ENCODE measurements around the gene PLXND1. TPM values are rescaled to one million over a fixed set of nuclear protein-coding genes. Genes with fewer than 3 reads are reported as not detected.

PLXND1 gene
- polyA plus RNA-seq, 1 donor: 51.2 TPM

GRCh38 chr3:129576514-129577352 is 29.7 kb downstream of the PLXND1 start:
- H3K36me3 ChIP-seq (ENCODE audit: control insufficient read depth, insufficient read depth, low read length): no peaks in the 10 kb centered on the region
- H3K4me1 ChIP-seq (ENCODE audit: control insufficient read depth, insufficient read depth, low read length): peaks cover 4% of the 10 kb centered on the region
- no CpG with 5 or more reads among the region's 18 CpGs for WGBS (ENCODE audit: insufficient coverage, low lambda C conversion rate)
- DNase-seq: peak in 1 of 2 donors; percentile 42
- no peak overlapping the region for H3K4me3 ChIP-seq (ENCODE audit: low read length)
- no peak overlapping the region for H3K27ac ChIP-seq (ENCODE audit: low read length)
- H3K9me3 ChIP-seq (ENCODE audit: control insufficient read depth, low read depth, low read length): no peaks in the 10 kb centered on the region
- H3K27me3 ChIP-seq (ENCODE audit: control insufficient read depth, insufficient read depth, low read length): no peaks in the 10 kb centered on the region

- peaks cover 4% of the 10 kb centered on the region for H3K4me1 ChIP-seq (ENCODE audit: control insufficient read depth, insufficient read depth, low read length)
- no peaks in the 10 kb centered on the region for H3K9me3 ChIP-seq (ENCODE audit: control insufficient read depth, low read depth, low read length)
- WGBS (ENCODE audit: insufficient coverage, low lambda C conversion rate): no CpG with 5 or more reads among the region's 10 CpGs
- no peaks in the 10 kb centered on the region for H3K27me3 ChIP-seq (ENCODE audit: control insufficient read depth, insufficient read depth, low read length)
- H3K36me3 ChIP-seq (ENCODE audit: control insufficient read depth, insufficient read depth, low read length): peaks cover 2% of the 10 kb centered on the region
- no peak for DNase-seq
- no peak overlapping the region for H3K27ac ChIP-seq (ENCODE audit: low read length)
- no peak overlapping the region for H3K4me3 ChIP-seq (ENCODE audit: low read length)
Observed at GRCh38 chr3:129575997-129576384, 30.5 kb downstream of the PLXND1 start.

GRCh38 chr3:129575233-129575996 is 31.1 kb downstream of the PLXND1 start:
- Histone ChIP-seq H3K27ac (ENCODE audit: low read length) (no peak overlapping the region), H3K4me1 (ENCODE audit: control insufficient read depth, insufficient read depth, low read length) (peaks cover 4% of the 10 kb centered on the region), H3K27me3 (ENCODE audit: control insufficient read depth, insufficient read depth, low read length) (no peaks in the 10 kb centered on the region), H3K36me3 (ENCODE audit: control insufficient read depth, insufficient read depth, low read length) (peaks cover 2% of the 10 kb centered on the region), H3K9me3 (ENCODE audit: control insufficient read depth, low read depth, low read length) (no peaks in the 10 kb centered on the region), H3K4me3 (ENCODE audit: low read length) (no peak overlapping the region)
- no peak for DNase-seq
- no CpG with 5 or more reads among the region's 19 CpGs for WGBS (ENCODE audit: insufficient coverage, low lambda C conversion rate)

GRCh38 chr3:129574206-129574605 is 32.3 kb downstream of the PLXND1 start:
- no peak overlapping the region for H3K4me3 ChIP-seq (ENCODE audit: low read length)
- no peak for DNase-seq
- WGBS (ENCODE audit: insufficient coverage, low lambda C conversion rate): no CpG with 5 or more reads among the region's 24 CpGs
- H3K4me1 ChIP-seq (ENCODE audit: control insufficient read depth, insufficient read depth, low read length): peaks cover 4% of the 10 kb centered on the region
- no peaks in the 10 kb centered on the region for H3K27me3 ChIP-seq (ENCODE audit: control insufficient read depth, insufficient read depth, low read length)
- no peak overlapping the region for H3K27ac ChIP-seq (ENCODE audit: low read length)
- H3K9me3 ChIP-seq (ENCODE audit: control insufficient read depth, low read depth, low read length): no peaks in the 10 kb centered on the region
- H3K36me3 ChIP-seq (ENCODE audit: control insufficient read depth, insufficient read depth, low read length): peaks cover 6% of the 10 kb centered on the region

GRCh38 chr3:129573493-129573892 is 33.0 kb downstream of the PLXND1 start:
- WGBS (ENCODE audit: insufficient coverage, low lambda C conversion rate): 60% methylated on average over 1 of the region's 14 CpGs
- peaks cover 6% of the 10 kb centered on the region for H3K36me3 ChIP-seq (ENCODE audit: control insufficient read depth, insufficient read depth, low read length)

GRCh38 chr3:129572603-129573002 is 33.9 kb downstream of the PLXND1 start:
- no peak overlapping the region for H3K27ac ChIP-seq (ENCODE audit: low read length)
- H3K36me3 ChIP-seq (ENCODE audit: control insufficient read depth, insufficient read depth, low read length): peaks cover 6% of the 10 kb centered on the region
- no peak for DNase-seq
- H3K9me3 ChIP-seq (ENCODE audit: control insufficient read depth, low read depth, low read length): no peaks in the 10 kb centered on the region
- H3K4me1 ChIP-seq (ENCODE audit: control insufficient read depth, insufficient read depth, low read length): peaks cover 4% of the 10 kb centered on the region
- no peak overlapping the region for H3K4me3 ChIP-seq (ENCODE audit: low read length)
- WGBS (ENCODE audit: insufficient coverage, low lambda C conversion rate): no CpG with 5 or more reads among the region's 18 CpGs
- no peaks in the 10 kb centered on the region for H3K27me3 ChIP-seq (ENCODE audit: control insufficient read depth, insufficient read depth, low read length)

More at GRCh38 chr3:129573493-129573892, 33.0 kb downstream of the PLXND1 start:
- DNase-seq: no peak
- Histone ChIP-seq H3K9me3 (ENCODE audit: control insufficient read depth, low read depth, low read length) (no peaks in the 10 kb centered on the region), H3K4me3 (ENCODE audit: low read length) (no peak overlapping the region), H3K27me3 (ENCODE audit: control insufficient read depth, insufficient read depth, low read length) (no peaks in the 10 kb centered on the region), H3K27ac (ENCODE audit: low read length) (no peak overlapping the region), H3K4me1 (ENCODE audit: control insufficient read depth, insufficient read depth, low read length) (peaks cover 4% of the 10 kb centered on the region)

- DNase-seq: no peak
- no peaks in the 10 kb centered on the region for H3K9me3 ChIP-seq (ENCODE audit: control insufficient read depth, low read depth, low read length)
- no peak overlapping the region for H3K27ac ChIP-seq (ENCODE audit: low read length)
- no peaks in the 10 kb centered on the region for H3K27me3 ChIP-seq (ENCODE audit: control insufficient read depth, insufficient read depth, low read length)
- H3K4me3 ChIP-seq (ENCODE audit: low read length): no peak overlapping the region
- peaks cover 4% of the 10 kb centered on the region for H3K4me1 ChIP-seq (ENCODE audit: control insufficient read depth, insufficient read depth, low read length)
- peaks cover 6% of the 10 kb centered on the region for H3K36me3 ChIP-seq (ENCODE audit: control insufficient read depth, insufficient read depth, low read length)
- no CpG with 5 or more reads among the region's 22 CpGs for WGBS (ENCODE audit: insufficient coverage, low lambda C conversion rate)
Observed at GRCh38 chr3:129571605-129572547, 34.6 kb downstream of the PLXND1 start.

- no CpG with 5 or more reads among the region's 7 CpGs for WGBS (ENCODE audit: insufficient coverage, low lambda C conversion rate)
- Histone ChIP-seq H3K9me3 (ENCODE audit: control insufficient read depth, low read depth, low read length) (no peaks in the 10 kb centered on the region), H3K4me3 (ENCODE audit: low read length) (no peak overlapping the region), H3K36me3 (ENCODE audit: control insufficient read depth, insufficient read depth, low read length) (peaks cover 9% of the 10 kb centered on the region), H3K4me1 (ENCODE audit: control insufficient read depth, insufficient read depth, low read length) (no peaks in the 10 kb centered on the region), H3K27me3 (ENCODE audit: control insufficient read depth, insufficient read depth, low read length) (no peaks in the 10 kb centered on the region), H3K27ac (ENCODE audit: low read length) (no peak overlapping the region)
- no peak for DNase-seq
Observed at GRCh38 chr3:129569856-129570255, 36.6 kb downstream of the PLXND1 start.

GRCh38 chr3:129567939-129568338 is 38.5 kb downstream of the PLXND1 start:
- Histone ChIP-seq H3K36me3 (ENCODE audit: control insufficient read depth, insufficient read depth, low read length) (peaks cover 9% of the 10 kb centered on the region), H3K4me3 (ENCODE audit: low read length) (no peak overlapping the region), H3K27me3 (ENCODE audit: control insufficient read depth, insufficient read depth, low read length) (no peaks in the 10 kb centered on the region), H3K27ac (ENCODE audit: low read length) (no peak overlapping the region), H3K9me3 (ENCODE audit: control insufficient read depth, low read depth, low read length) (no peaks in the 10 kb centered on the region), H3K4me1 (ENCODE audit: control insufficient read depth, insufficient read depth, low read length) (no peaks in the 10 kb centered on the region)
- DNase-seq: no peak
- WGBS (ENCODE audit: insufficient coverage, low lambda C conversion rate): no CpG with 5 or more reads among the region's 6 CpGs

GRCh38 chr3:129567176-129567705 is 39.2 kb downstream of the PLXND1 start:
- H3K27ac ChIP-seq (ENCODE audit: low read length): no peak overlapping the region
- no peaks in the 10 kb centered on the region for H3K27me3 ChIP-seq (ENCODE audit: control insufficient read depth, insufficient read depth, low read length)
- peaks cover 15% of the 10 kb centered on the region for H3K36me3 ChIP-seq (ENCODE audit: control insufficient read depth, insufficient read depth, low read length)
- H3K4me1 ChIP-seq (ENCODE audit: control insufficient read depth, insufficient read depth, low read length): no peaks in the 10 kb centered on the region
- no peak for DNase-seq
- WGBS (ENCODE audit: insufficient coverage, low lambda C conversion rate): no CpG with 5 or more reads among the region's 18 CpGs
- H3K4me3 ChIP-seq (ENCODE audit: low read length): no peak overlapping the region
- H3K9me3 ChIP-seq (ENCODE audit: control insufficient read depth, low read depth, low read length): no peaks in the 10 kb centered on the region

All from large intestine (tissue), 3 donors.